Bronchial epithelial cell (primary cell): ENCODE measurements around the gene C8A. TPM values are rescaled to one million over a fixed set of nuclear protein-coding genes. Genes with fewer than 3 reads are reported as not detected.

ENCODE experiments used
- DNase-seq: peaks from one replicate; pipeline ENCODE4 v3.0.0-alpha.2; 2010; ENCODE audit warnings: low read depth
- FAIRE-seq: peaks from 2 replicates; lab custom pipeline; 2011; peaks lifted over from hg19 to GRCh38; lab: Jason Lieb, UNC
- H3K27me3 ChIP-seq: 2 replicates; pipeline ENCODE4 v1.5.1; 2011; ENCODE audit warnings: low read length; ENCODE audit not compliant: control insufficient read depth, insufficient read depth
- H3K36me3 ChIP-seq: 2 replicates; pipeline ENCODE4 v1.5.1; 2011; ENCODE audit warnings: low read length; ENCODE audit not compliant: control insufficient read depth, insufficient read depth
- H3K4me3 ChIP-seq: 2 replicates; pipeline ENCODE4 v1.5.1; 2011; ENCODE audit warnings: mild to moderate bottlenecking, low read depth, low read length, control low read depth
- total RNA-seq: library from RNA; depleted of rRNA; stranded (reverse); fragments of >200 nt; gene quantifications from 2 replicates; pipeline ENCODE4 v1.2.1, GENCODE V29; 2014
- TF ChIP-seq, protein P1 (sequence below): IDR thresholded peaks from 2 replicates; pipeline ENCODE4 v1.5.1; 2011; ENCODE audit warnings: mild to moderate bottlenecking, moderate library complexity, low read length, control low read depth, inconsistent platforms; ENCODE audit not compliant: insufficient read depth, severe bottlenecking

The C8A gene
- total RNA-seq, 1 donor from 2014 or later = not detected

DNA sequence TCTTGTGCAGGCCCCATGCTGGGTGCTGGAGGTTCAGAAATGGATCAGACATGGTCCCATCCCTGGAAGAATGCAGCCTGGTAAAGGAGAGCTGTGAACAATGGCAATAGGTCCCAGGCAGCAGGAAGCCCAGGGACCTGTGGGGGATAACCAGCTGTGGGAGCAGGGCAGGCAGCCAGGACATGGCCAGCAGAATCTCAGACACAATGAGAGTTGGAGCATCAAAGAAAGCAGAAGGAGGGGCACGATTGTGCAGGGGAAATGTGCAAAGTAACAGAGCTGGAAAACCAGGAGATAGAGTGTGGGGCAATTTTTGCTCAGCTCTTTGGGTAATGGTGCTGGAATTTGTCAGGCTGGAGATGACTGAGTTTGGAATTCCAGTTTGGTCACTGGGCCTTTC is 66.9 kb downstream of the C8A start:
- Histone ChIP-seq H3K36me3 (no peaks in the 10 kb centered on the region), H3K4me3 (no peak overlapping the region), H3K27me3 (no peaks in the 10 kb centered on the region)
- TF ChIP-seq, protein P1, sequence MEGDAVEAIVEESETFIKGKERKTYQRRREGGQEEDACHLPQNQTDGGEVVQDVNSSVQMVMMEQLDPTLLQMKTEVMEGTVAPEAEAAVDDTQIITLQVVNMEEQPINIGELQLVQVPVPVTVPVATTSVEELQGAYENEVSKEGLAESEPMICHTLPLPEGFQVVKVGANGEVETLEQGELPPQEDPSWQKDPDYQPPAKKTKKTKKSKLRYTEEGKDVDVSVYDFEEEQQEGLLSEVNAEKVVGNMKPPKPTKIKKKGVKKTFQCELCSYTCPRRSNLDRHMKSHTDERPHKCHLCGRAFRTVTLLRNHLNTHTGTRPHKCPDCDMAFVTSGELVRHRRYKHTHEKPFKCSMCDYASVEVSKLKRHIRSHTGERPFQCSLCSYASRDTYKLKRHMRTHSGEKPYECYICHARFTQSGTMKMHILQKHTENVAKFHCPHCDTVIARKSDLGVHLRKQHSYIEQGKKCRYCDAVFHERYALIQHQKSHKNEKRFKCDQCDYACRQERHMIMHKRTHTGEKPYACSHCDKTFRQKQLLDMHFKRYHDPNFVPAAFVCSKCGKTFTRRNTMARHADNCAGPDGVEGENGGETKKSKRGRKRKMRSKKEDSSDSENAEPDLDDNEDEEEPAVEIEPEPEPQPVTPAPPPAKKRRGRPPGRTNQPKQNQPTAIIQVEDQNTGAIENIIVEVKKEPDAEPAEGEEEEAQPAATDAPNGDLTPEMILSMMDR = no peak
- FAIRE-seq = no peak
- DNase-seq = no peak

DNA sequence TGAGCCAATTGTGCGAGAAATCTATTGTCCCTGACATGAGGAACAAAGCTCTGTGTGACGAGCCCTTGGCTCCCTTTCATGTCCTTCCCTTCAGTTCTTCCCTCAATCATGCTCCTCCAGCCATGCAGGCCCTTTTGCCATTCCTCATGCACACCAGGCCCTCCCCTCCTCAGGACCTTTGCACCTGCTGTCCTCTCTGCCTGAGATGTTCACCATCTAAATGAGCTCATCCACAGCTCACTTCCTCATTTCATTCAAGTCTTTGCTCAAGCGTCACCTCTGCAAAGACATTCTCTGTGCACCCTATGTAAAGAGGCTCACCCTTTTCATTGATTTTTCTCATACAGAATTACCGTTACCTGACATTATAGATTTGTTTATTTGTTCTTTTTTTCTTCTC is 67.5 kb downstream of the C8A start:
- DNase-seq (no peak), FAIRE-seq (no peak)
- TF ChIP-seq, protein P1 = no peak
- Histone ChIP-seq H3K36me3 (no peaks in the 10 kb centered on the region), H3K4me3 (no peak overlapping the region), H3K27me3 (no peaks in the 10 kb centered on the region)

DNA sequence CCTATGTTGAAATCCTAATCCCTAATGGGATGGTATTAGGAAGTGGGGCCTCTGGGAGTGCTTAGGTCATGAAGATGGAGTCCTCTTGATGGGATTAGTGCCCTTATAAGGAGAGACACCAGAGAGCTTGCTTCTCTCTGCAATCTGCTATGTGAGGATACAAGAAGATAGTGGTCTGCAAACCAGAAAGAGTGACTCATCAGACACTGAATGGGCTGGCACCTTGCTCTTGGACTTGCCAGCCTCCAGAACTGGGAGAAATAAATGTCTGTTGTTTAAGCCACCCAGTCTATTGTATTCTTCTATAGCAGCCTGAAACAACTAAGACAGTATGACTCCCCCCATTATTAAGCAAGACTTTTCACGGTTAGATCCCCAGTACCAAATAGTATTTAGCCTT is 67.9 kb downstream of the C8A start:
- H3K4me3 ChIP-seq = no peak overlapping the region
- no peaks in the 10 kb centered on the region for H3K27me3 ChIP-seq
- DNase-seq (no peak), FAIRE-seq (no peak)
- H3K36me3 ChIP-seq = no peaks in the 10 kb centered on the region
- TF ChIP-seq, protein P1 = no peak

DNA sequence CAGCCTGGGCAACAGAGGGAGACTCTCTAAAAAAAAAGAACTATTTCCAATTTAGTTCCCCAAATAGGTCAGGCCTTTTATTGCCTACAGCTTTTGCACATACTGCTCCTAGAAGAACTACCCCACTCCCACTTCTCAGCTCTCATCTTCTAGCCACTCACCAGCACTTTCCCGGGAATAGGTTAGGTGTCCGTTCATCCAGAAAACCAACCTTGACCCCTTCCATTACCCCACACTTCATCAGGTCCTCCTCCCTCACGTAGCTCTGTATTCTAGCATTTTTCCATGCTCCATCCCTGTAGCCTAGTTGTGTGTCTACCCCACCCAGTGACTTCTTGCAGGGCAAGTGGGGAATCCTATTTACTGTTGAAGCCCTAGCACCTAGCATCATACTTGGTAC is 68.6 kb downstream of the C8A start:
- FAIRE-seq (no peak), DNase-seq (no peak)
- Histone ChIP-seq H3K27me3 (no peaks in the 10 kb centered on the region), H3K4me3 (no peak overlapping the region), H3K36me3 (no peaks in the 10 kb centered on the region)
- TF ChIP-seq, protein P1 = no peak

DNA sequence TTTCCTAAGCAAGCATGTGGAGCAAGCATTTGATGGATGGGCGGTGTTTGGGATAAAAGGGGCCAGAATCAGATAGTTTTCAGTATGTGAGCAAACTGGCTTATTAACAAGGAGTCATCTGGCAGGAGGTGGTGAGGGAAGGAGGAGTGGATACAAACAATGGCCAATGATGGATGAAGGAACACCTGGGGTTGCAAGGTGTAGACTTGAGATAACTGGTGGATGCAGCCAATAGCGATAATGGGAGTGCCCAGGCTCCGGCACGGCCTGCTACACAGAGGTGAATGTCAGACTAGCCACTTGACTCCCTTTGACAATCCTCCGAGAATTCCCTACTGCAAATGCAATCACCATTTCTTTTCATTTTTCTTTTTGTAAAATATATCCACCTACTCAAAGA is 69.5 kb downstream of the C8A start:
- no peak for DNase-seq
- no peaks in the 10 kb centered on the region for H3K27me3 ChIP-seq
- TF ChIP-seq, protein P1 = no peak
- FAIRE-seq = no peak
- no peaks in the 10 kb centered on the region for H3K36me3 ChIP-seq
- no peak overlapping the region for H3K4me3 ChIP-seq

DNA sequence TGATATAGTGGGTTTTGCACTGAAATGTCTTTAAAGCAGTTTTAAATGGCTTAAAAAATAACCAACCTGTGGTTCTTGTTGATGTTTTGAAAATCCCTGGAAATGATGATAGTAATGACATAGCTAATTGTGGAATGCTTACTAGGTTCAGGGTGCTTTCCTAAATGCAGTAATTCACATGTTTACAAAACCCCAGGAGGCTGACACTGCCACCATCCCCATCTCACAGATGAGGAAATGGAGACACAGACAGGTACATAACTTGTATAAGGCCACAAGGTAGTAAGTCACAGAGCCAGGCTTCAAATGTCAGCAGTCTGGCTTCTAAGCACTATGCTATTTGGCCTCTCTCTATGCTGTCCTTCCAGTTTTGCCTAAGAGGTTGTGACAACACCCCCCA is 70.6 kb downstream of the C8A start:
- FAIRE-seq = no peak
- DNase-seq = no peak
- H3K36me3 ChIP-seq = no peaks in the 10 kb centered on the region
- TF ChIP-seq, protein P1 = no peak
- H3K27me3 ChIP-seq = no peaks in the 10 kb centered on the region
- no peak overlapping the region for H3K4me3 ChIP-seq
